OCI-LY7 (cell line): ENCODE results near the gene F8. TPM values are rescaled to one million over a fixed set of nuclear protein-coding genes. Genes with fewer than 3 reads are reported as not detected.

Experiments
- BruUV-seq: library from RNA; stranded (reverse); fragments of 400-500 nt; replicated peaks from 2 replicates; lab custom pipeline; 2021; lab: Mats Ljungman, UMichigan
- CTCF ChIA-PET: fragments of 300-600 bp; sonication (Branson Sonifier 250); formaldehyde crosslinking; loops from one replicate; lab custom pipeline; 2022; ENCODE audit warnings: antibody characterized with exemption; ENCODE audit not compliant: unreplicated experiment; lab: Charles Lee
- POLR2A ChIA-PET: fragments of 300-600 bp; sonication (Branson Sonifier 250); formaldehyde crosslinking; loops from one replicate; lab custom pipeline; 2022; ENCODE audit warnings: antibody characterized with exemption; lab: Charles Lee
- DNase-seq: peaks from one replicate; pipeline ENCODE4 v3.0.0-alpha.2; 2015; ENCODE audit warnings: low spot score
- H2AFZ ChIP-seq: fragments of 200-600 bp; sonication (generic), shearing (Covaris generic); 2 replicates; pipeline ENCODE4 v1.6.1; 2014; ENCODE audit warnings: mild to moderate bottlenecking, antibody characterized with exemption, low read length, moderate library complexity
- H3K27ac ChIP-seq: fragments of 200-600 bp; sonication (generic); 2 replicates; pipeline ENCODE4 v1.5.1; 2014; ENCODE audit warnings: mixed run types, low read depth, mild to moderate bottlenecking, moderate library complexity, low read length, inconsistent platforms; ENCODE audit not compliant: poor library complexity, severe bottlenecking
- H3K36me3 ChIP-seq: fragments of 200-600 bp; sonication (generic); 2 replicates; pipeline ENCODE4 v1.6.1; 2014; ENCODE audit warnings: mild to moderate bottlenecking, antibody characterized with exemption, low read length, moderate library complexity, mixed read lengths; ENCODE audit not compliant: insufficient read depth
- H3K4me1 ChIP-seq: fragments of 200-600 bp; sonication (generic); 2 replicates; pipeline ENCODE4 v1.5.1; 2014; ENCODE audit warnings: mild to moderate bottlenecking, low read length; ENCODE audit not compliant: insufficient read depth, poor library complexity, severe bottlenecking
- H3K4me2 ChIP-seq: fragments of 200-600 bp; sonication (generic); 2 replicates; pipeline ENCODE4 v1.6.1; 2014; ENCODE audit warnings: mild to moderate bottlenecking, low read length
- H3K4me3 ChIP-seq: fragments of 200-600 bp; sonication (generic); 2 replicates; pipeline ENCODE4 v1.5.1; 2014; ENCODE audit warnings: mild to moderate bottlenecking, low read depth, low read length; ENCODE audit not compliant: poor library complexity, severe bottlenecking
- H3K79me2 ChIP-seq: fragments of 200-600 bp; sonication (generic); 2 replicates; pipeline ENCODE4 v1.6.1; 2016; ENCODE audit warnings: low read depth, mild to moderate bottlenecking, low read length, moderate library complexity, mixed read lengths; ENCODE audit not compliant: insufficient read depth
- H3K9me2 ChIP-seq: fragments of 200-600 bp; sonication (generic); 2 replicates; pipeline ENCODE4 v1.6.1; 2016; ENCODE audit warnings: mild to moderate bottlenecking, low read length, mixed read lengths; ENCODE audit not compliant: insufficient read depth
- H3K9me3 ChIP-seq: fragments of 200-600 bp; sonication (generic); 2 replicates; pipeline ENCODE4 v1.6.1; 2014; ENCODE audit warnings: mild to moderate bottlenecking, mixed run types, low read length, mixed read lengths
- H4K20me1 ChIP-seq: fragments of 200-600 bp; sonication (generic); 2 replicates; pipeline ENCODE4 v1.6.1; 2014; ENCODE audit warnings: mild to moderate bottlenecking, antibody characterized with exemption, low read length, moderate library complexity, mixed read lengths; ENCODE audit not compliant: insufficient read depth
- EZH2phosphoT487 ChIP-seq: fragments of 200-600 bp; sonication (generic); IDR thresholded peaks from 2 replicates; pipeline ENCODE4 v1.6.1; 2018; ENCODE audit warnings: low read depth, borderline replicate concordance, mild to moderate bottlenecking, mixed run types, antibody characterized with exemption, low read length, moderate library complexity, mixed read lengths
- intact Hi-C: fragments of 100-400 bp; cut with micrococcal nuclease; formaldehyde crosslinking; loops from one replicate; pipeline ENCODE4 v1.10.0; 2022; ENCODE audit not compliant: unreplicated experiment
- total RNA-seq, 2 experiments: library from RNA; depleted of rRNA in 1 of 2; stranded (reverse); fragments of >200 nt in 1 of 2; shearing (Covaris generic) in 1 of 2; gene quantifications; 2 replicates each; pipeline ENCODE4 v1.2.3, GENCODE V29; 2014 to 2022
- TF ChIP-seq, protein P1 (sequence below): fragments of 200-600 bp; sonication (generic); conservative IDR thresholded peaks from 2 replicates; pipeline ENCODE4 v1.5.1; 2014; ENCODE audit warnings: mild to moderate bottlenecking, antibody characterized with exemption, low read length, moderate library complexity, mixed read lengths

Gene F8
- total RNA-seq, 2 experiments from 2014 or later: 0.47 to 1.7 TPM

DNA sequence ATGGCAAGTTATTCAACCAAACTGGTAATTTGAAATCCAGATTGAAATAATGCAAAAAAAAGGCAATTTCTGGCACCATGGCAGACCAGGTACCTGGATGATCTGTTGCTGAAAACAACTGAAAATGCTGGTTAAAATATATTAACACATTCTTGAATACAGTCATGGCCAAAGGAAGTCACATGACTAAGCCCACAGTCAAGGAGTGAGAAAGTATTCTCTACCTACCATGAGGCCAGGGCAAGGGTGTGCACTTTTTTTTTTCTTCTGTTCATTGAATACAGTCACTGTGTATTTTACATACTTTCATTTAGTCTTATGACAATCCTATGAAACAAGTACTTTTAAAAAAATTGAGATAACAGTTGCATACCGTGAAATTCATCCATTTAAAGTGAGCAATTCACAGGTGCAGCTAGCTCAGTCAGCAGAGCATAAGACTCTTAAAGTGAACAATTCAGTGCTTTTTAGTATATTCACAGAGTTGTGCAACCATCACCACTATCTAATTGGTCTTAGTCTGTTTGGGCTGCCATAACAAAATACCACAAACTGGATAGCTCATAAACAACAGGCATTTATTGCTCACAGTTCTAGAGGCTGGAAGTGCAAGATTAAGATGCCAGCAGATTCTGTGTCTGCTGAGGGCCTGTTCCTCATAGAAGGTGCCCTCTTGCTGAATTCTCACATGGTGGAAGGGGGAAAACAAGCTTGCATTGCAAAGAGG is 212.4 kb downstream of the F8 start:
- Histone ChIP-seq H3K9me2 (no peaks in the 10 kb centered on the region), H3K36me3 (no peaks in the 10 kb centered on the region), H3K4me2 (no peak overlapping the region), H3K27ac (no peak overlapping the region), H3K9me3 (no peaks in the 10 kb centered on the region), H2AFZ (no peak overlapping the region), H3K4me3 (no peak overlapping the region), H4K20me1 (no peaks in the 10 kb centered on the region), H3K79me2 (no peaks in the 10 kb centered on the region), H3K4me1 (peaks cover 1% of the 10 kb centered on the region)
- no peak for TF ChIP-seq EZH2phosphoT487
- TF ChIP-seq, protein P1, sequence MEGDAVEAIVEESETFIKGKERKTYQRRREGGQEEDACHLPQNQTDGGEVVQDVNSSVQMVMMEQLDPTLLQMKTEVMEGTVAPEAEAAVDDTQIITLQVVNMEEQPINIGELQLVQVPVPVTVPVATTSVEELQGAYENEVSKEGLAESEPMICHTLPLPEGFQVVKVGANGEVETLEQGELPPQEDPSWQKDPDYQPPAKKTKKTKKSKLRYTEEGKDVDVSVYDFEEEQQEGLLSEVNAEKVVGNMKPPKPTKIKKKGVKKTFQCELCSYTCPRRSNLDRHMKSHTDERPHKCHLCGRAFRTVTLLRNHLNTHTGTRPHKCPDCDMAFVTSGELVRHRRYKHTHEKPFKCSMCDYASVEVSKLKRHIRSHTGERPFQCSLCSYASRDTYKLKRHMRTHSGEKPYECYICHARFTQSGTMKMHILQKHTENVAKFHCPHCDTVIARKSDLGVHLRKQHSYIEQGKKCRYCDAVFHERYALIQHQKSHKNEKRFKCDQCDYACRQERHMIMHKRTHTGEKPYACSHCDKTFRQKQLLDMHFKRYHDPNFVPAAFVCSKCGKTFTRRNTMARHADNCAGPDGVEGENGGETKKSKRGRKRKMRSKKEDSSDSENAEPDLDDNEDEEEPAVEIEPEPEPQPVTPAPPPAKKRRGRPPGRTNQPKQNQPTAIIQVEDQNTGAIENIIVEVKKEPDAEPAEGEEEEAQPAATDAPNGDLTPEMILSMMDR: no peak
- BruUV-seq: no TSS peak
- DNase-seq: no peak
- ChIA-PET CTCF (no interaction called here), POLR2A (no interaction called here)
- intact Hi-C loops: no loop called here

DNA sequence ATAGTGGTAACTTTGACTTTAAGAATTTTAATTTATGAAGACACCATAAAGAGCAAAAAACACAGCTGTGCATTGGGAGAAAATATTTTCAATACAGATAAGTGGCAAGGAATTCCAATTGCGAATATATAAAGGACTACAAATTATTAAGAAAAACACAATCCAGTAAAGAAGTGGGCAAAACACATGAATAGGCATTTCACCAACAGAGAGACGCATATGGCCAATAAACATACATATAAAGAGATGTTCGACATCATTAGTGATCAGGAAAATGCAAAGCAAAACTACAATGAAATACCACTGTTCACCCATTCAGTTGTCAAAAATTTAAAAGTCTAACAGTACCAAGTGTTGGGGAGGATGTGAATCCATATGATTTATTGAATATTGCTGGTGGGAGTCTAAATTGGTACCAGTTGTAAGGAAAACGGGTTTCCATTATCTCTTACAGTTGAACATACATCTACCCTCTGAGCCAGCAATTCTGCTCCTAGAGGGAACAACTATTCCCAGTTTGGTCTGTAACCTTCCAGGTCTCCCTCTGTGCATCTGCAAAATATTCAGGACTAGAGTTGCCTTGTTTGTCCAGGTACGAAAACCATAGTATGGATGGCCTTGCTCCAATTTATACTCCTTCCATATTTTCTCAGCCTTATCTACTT is 215.6 kb downstream of the F8 start:
- POLR2A ChIA-PET: no interaction called here
- Histone ChIP-seq H3K4me1 (peaks cover 5% of the 10 kb centered on the region), H3K4me2 (no peak overlapping the region), H3K79me2 (no peaks in the 10 kb centered on the region), H3K9me3 (no peaks in the 10 kb centered on the region), H4K20me1 (no peaks in the 10 kb centered on the region), H3K9me2 (no peaks in the 10 kb centered on the region), H3K36me3 (no peaks in the 10 kb centered on the region), H3K27ac (no peak overlapping the region), H2AFZ (no peak overlapping the region), H3K4me3 (no peak overlapping the region)
- TF ChIP-seq, protein P1: no peak
- no peak for TF ChIP-seq EZH2phosphoT487
- DNase-seq: no peak
- BruUV-seq: no TSS peak
- CTCF ChIA-PET: no interaction called here
- intact Hi-C loops: no loop called here

DNA sequence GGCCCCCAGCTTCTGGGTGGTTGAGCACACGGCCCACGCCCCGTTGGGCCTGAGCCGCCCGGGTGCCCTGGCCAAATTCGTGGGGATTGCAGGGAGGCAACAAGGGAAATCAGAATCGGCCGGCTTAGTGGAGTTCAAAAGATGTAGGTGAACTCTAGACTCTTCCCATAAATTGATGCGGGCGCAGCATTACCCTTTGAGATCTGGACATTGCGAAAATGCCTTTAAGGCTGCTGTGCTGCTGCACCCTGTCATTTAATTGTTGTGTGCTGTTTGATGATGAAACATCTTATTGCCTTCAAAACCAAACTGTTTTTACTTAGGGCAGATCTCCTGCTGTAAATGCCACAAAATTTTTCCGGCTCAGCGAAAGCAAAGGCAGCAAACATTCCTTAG is 216.8 kb downstream of the F8 start:
- CTCF ChIA-PET: no interaction called here
- intact Hi-C loops: no loop called here
- Histone ChIP-seq H4K20me1 (no peaks in the 10 kb centered on the region), H3K9me3 (no peaks in the 10 kb centered on the region), H3K79me2 (no peaks in the 10 kb centered on the region), H3K4me1 (peaks cover 9% of the 10 kb centered on the region), H3K36me3 (no peaks in the 10 kb centered on the region), H2AFZ (peak overlapping the region; percentile 72; the same call in 1 of the 2 replicates), H3K4me2 (peak overlapping the region; percentile 81), H3K27ac (no peak overlapping the region), H3K9me2 (no peaks in the 10 kb centered on the region), H3K4me3 (peak overlapping the region; percentile 60)
- POLR2A ChIA-PET: interaction anchor here (1.0 to 1.1 kb wide), 2 partner anchors 12 to 21 kb away, joined by 3 to 6 read pairs; no protein-coding TSS in a partner anchor
- no peak for DNase-seq
- BruUV-seq: no TSS peak
- TF ChIP-seq EZH2phosphoT487: no peak
- TF ChIP-seq, protein P1: no peak
